NCI-H2107 treated with DMSO at 0.1 percent for 48 hours (cell line): ENCODE data around the gene RTN1.

Experiments used
- DNase-seq: peaks from one replicate; lab custom pipeline; 2025; ENCODE audit not compliant: unreplicated experiment; lab: John Stamatoyannopoulos, UW

Gene RTN1

GRCh38 chr14:59633486-59633885 lies 237.1 kb downstream of the RTN1 start:
- DNase-seq: no peak

DNA sequence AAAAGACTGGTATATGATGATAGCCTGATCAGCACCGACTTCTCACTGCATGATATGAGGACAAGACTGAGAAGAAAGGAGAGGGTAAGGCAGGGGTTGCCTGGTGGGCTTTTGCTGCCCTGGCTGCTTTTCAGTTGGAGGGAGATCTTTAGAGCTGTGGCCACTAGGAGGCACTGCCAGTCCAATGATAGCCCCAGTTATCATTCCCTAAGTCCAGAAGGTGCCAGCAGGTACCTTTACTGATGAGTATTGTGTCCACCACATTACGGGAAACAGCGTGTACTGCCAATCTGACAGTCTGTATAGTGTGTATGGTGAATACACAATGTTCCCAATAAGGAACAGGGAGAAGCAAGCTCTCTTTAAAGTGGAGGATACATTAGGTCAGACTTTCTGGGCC lies 238.2 kb downstream of the RTN1 start:
- peak; percentile 66 for DNase-seq

DNA sequence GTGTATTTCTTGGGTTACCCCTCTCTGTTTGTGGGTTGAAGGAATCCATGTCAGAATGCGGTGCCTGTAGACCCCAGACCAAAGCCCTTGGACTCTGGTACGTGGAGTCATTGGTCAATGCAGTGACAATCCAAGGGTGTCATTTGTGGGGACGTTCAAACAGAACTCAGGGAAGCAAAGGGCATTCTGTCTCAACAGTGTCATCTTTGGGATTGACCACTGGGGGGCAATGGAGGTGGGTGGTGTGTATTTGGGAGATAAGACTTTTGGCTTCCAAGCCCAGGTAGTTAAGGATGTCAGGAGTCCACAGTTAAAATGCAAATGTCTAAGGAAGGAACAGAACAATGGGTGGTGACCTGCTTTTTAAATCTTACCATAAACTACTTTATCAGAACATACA lies 239.3 kb downstream of the RTN1 start:
- peak; percentile 67 for DNase-seq

DNA sequence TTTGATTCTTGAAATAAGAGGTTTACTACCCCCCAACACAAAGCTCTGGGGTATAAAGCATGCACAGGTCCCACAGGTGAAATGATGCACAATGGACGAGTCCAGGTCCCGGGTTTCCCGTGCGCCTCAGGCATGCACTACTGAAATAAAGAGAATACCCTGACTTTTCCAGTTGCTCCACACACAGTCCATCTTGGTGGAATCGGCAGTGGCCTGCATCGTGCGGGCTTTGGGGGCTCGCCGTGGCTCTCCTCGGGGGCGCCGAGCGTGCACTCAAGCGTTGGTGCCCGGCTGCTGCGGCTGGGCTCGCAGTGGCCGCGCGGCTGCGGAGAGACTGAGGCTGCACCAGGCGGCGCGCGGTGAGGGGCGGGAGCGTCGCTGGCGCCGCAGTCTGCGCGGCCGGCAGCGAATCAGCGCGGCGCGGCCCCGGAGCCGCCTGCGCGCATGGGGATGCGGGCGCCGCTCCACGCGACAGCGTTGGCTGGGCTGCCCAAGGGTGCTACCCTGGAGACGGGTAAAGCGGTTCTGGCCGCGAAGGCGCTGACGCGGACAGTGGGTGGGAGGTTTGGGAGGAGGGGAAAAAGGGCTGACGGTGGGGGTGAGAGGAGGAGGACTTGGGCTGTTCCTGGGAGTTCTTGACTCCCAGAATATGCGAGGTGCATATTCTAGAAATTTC lies 240.2 kb downstream of the RTN1 start:
- peak; percentile 63 for DNase-seq

DNA sequence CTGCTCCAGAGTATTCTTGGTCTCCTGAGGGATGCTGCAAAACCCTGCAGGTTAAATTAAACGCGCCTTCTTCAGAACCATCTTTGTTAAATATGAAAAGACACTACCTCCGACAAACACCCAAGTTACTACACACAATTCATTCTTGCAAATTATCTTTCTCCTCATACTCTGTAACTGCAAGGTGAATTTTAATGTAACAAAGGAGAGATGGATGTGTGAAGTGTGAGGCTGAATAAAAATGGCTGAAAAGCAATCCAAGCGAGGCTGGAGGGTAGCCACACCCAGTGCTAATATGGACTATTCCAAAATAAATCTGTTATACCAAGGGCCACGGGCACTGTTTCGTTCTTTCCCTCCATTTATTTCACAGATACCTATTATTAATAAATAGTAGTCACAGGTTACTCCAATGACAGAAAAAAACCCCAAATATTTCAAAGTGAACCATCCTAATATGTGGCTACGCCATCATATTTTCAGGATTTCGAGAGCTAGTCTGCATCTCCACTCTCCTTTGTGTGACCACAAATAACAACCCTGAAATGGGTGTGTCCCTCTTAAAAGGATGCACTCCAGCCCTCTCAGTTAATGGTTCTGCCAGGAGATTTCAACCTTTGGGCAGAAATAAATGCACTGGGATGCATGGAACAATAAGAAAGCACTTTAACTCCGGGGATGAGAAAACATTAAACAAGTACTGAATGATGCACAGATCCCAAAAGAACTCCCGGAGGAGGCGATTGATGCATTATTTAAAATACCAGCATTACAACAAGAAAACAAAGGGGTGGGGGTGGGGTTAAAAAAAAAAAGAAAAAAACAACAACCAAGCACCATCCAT lies 240.9 kb downstream of the RTN1 start:
- peak; percentile 89 for DNase-seq

DNA sequence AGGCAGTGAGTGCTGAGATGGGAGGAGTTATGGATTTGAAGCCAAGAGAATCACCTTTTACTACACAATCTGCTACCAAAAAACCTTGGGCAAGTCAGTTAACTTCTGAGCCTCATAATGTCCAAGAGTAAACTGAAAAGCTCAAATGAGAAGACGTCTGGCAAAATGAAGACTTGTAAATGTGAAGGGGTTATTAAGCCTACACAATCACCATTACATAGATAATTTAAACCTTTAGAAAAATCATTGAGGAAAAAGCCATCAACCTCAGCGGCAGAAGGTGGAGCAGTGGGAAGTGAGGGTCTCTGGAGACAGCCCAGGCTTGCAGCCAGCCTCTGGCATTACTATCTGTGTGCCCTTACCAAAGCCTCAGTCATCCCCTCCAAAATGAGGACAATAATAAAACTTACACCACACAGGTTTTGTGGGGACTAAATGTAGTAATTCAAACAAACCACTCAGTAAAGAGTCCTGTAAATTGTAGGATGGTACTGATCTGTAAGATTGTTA lies 243.5 kb downstream of the RTN1 start:
- no peak for DNase-seq

- DNase-seq: no peak
Observed at GRCh38 chr14:59622631-59623030, 247.9 kb downstream of the RTN1 start.

GRCh38 chr14:59619061-59619460 lies 251.5 kb downstream of the RTN1 start:
- no peak for DNase-seq

DNA sequence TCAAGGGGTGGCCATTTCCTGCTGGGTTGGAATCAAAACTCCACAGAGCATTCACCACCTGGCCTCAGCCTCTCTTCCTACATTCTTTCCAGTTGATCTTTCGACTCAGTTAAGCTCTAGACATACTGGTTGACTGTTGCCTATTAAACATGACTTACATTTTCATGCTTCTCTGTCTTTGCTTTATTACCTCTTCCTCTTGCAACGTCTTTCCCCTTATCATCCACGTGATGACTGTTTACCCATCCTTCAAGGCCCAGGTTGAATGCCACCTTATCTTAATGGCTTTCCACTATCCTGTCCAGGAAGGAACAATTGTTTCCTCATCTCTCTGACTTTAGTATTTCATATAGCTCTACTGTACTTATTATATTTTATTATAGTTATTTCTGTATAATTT lies 269.5 kb downstream of the RTN1 start:
- no peak for DNase-seq

GRCh38 chr14:59600211-59600945 lies 270.2 kb downstream of the RTN1 start:
- no peak for DNase-seq

DNA sequence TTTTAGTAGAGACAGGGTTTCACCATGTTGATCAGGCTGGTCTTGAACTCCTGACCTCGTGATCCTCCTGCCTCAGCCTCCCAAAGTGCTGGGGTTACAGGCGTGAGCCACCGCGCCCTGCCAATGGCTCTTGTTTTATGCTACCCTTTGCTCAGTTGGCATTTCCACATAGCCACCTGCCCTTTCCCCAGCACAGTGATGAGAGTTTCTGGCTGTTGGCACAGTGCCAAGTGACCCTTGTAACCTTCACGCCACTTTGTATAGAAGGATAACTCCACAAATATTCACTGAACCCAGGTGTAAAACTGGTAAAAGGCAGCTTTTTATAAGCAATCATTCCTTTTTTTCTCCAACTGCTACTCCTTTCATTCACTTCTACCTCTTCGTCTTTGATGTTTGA lies 275.5 kb downstream of the RTN1 start:
- no peak for DNase-seq

DNA sequence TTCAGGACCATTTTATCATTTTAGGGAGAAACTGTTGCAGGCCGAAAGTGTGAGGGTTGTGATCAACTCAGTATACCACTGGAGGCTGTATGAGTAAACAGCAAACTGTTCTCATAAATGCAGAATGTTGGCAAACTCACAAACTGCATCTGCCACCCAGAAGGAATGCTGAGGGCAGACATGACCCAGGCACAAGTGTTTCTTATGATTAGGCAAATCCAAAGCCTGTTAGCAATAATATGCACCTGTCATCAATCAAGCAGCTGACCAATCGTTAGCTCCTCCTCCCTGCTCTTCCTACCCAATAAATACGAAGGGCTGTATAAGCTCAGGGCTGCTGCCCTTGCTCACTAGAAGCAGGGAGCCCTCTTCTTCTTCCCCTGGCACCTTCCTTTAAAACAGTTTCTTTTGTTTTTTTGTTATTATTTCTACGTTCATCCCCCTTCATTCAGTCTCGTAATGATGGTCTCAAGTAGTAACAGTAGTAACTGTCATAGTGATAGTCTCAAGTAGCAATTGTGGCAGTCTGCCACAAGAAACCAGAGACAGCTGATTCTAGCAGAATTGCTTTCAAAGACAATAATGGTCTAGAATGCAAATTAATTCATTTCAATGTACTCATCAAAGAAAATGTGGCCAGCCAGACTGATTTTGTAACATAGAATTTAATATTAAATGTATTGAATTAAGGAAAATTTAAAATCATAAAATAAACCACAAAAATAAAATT lies 278.8 kb downstream of the RTN1 start:
- DNase-seq: no peak

GRCh38 chr14:59588101-59588500 lies 282.5 kb downstream of the RTN1 start:
- no peak for DNase-seq

DNA sequence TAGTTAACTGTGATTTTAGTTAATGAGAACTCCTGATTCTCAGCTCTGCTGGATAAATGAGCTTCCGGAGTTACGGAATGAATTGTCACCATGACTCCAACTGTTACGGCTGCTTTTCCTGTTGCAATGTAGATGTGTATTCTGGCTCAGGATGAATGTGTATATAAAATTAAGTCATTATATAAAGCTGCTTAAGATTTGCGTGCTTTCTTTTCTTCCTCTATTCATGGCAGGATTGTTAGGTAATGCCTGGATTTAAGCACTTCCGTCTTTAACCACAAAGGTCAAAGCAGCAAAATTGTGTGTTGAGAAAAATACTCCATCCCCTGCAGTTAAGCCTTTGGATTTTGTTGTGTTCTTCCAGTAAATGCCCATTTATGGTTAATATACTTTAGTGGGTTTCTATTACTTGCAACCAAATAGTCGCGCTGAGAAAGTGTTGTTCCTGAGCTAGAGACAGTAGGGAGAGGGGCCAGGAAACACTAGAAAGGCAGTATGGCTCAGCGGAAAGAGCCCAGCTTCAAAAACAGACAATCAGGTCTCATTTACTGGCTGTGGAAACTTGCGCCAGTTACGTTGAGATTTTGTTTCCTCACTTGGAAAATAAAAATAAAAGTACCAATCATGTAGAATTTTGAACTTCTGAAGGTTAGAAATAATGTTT lies 284.6 kb downstream of the RTN1 start:
- no peak for DNase-seq

- no peak for DNase-seq
Observed at GRCh38 chr14:59583755-59584154, 286.8 kb downstream of the RTN1 start.

- no peak for DNase-seq
Observed at GRCh38 chr14:59582845-59583509, 287.6 kb downstream of the RTN1 start.

- peak; percentile 26 for DNase-seq
Observed at GRCh38 chr14:59582161-59582560, 288.4 kb downstream of the RTN1 start.

GRCh38 chr14:59580911-59581310 lies 289.7 kb downstream of the RTN1 start:
- no peak for DNase-seq

DNA sequence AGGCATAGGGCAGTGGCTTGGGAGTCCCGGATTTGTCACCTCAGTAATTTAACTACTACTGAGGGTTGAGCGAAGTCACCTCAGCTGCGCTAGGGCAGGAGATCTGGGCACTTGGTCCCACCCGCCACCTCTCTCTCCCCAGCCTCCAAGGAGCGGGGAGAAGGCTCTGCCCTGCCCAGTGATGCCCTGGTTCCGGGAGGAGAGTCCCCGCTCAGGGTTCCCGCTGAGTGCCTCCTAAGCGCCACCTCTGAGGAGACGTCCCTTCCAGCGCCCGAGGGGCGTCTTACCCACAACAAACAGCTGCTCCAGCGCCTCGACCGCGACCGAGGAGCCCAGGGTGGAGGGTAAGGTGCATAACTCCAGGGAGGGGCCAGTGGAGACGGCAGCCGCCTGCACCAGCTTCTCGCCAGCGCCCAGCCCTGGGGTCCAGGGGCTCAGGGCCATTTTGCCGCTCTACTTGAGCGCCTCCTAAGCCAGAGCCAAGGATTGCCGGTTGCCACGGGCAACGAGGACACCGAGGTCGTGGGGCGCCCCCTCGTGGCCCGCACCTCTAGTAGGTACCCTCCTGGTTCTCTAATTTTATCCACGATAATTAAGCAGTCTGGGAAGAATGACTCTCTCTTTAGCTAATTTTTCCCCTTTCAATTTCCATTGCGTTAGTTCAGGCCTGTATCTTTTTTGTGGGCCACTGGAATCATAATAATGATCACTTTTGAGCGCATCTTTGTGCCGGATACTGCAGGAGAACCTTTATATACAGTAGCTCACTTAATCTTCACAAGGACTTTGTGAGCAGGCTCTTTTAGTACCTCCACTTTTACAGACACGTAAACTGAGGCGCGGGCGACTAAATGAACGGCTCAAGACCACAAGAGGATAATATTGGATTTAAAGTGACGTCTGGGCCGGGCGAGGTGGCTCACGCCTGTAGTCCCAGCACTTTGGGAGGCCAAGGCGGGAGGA lies 294.0 kb downstream of the RTN1 start, which contains the start of gene CCDC175:
Gene CCDC175, minus strand, starts transcription at position 481 of the 963 bp plus-strand sequence. Its CDS starts 37 bp downstream, at position 444.
- peak; percentile 95 for DNase-seq
